Sciatic nerve (tissue), 2 donors: Measurements from ENCODE around the gene KCTD15. TPM values are rescaled to one million over a fixed set of nuclear protein-coding genes. Genes with fewer than 3 reads are reported as not detected.

ENCODE experiments used
- ATAC-seq: fragments of 200-7000 bp; cut with Tn5 transposase; one replicate; pipeline ENCODE4 v1.9.1; 2020; ENCODE audit warnings: mild to moderate bottlenecking, moderate library complexity
- DNase-seq: peaks from one replicate; pipeline ENCODE4 v3.0.0-alpha.2; 2020; ENCODE audit warnings: low spot score
- intact Hi-C: fragments of 100-400 bp; cut with DNase I; formaldehyde crosslinking; loops from one replicate; pipeline ENCODE4 v1.14.2; 2022
- total RNA-seq: library from RNA; stranded (reverse); fragmentation: NEBNext Ultra II Directional; extraction: Animal tissue kit (Norgen Biotek cat#: 25700); gene quantifications from one replicate; pipeline ENCODE4 v1.2.1, GENCODE V29; 2021
- donor health status: DM: no; HTN: no; CAD: no.
- donor health status: DM: no; HTN: no; CAD: no.

KCTD15 gene
- total RNA-seq, 1 donor from 2014 or later = 20.4 TPM

DNA sequence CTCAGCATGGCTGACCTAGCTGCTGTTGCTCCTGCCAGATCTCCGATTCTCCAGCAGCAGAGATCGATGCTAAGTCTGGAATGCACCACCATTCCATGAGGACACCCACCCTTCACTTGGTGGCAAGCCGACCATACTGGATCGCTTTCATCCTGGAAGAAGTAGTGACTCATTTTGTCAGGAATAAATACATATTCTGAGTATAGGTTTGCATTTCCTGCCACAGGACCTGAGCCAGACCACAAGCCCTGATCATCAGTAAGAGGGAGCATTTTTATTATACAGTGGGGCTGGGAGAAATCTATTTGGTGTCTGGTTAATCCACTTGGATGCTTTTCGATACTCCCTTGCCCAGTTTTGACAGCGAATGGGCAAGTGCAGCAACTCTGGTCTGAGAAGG lies 10.9 kb upstream of the KCTD15 start:
- ATAC-seq (no peak), DNase-seq (no peak)
- intact Hi-C loops = no loop called here

- no peak for ATAC-seq
- intact Hi-C loops = no loop called here
- no peak for DNase-seq
Observed at GRCh38 chr19:33788676-33789075, 8.0 kb upstream of the KCTD15 start.

DNA sequence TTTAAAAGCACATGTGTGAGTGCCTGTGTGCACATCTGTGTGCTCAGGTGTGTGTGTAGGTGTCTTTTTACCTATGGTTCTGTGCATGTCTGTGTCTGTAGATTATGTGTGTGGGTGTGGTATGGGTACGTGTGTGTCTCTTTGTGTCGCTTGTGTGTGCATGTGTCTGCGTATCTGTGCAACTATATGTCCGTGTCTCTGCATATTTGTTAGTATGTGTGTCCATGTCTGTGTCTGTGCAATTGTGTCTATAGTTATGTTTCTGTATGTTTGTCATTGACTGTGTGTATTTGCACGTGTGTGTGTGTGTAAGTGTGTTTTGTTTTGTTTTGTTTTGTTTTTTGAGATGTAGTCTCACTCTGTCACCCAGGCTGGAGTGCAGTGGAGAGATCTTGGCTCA lies 7.3 kb upstream of the KCTD15 start:
- ATAC-seq = no peak
- intact Hi-C loops = no loop called here
- no peak for DNase-seq

DNA sequence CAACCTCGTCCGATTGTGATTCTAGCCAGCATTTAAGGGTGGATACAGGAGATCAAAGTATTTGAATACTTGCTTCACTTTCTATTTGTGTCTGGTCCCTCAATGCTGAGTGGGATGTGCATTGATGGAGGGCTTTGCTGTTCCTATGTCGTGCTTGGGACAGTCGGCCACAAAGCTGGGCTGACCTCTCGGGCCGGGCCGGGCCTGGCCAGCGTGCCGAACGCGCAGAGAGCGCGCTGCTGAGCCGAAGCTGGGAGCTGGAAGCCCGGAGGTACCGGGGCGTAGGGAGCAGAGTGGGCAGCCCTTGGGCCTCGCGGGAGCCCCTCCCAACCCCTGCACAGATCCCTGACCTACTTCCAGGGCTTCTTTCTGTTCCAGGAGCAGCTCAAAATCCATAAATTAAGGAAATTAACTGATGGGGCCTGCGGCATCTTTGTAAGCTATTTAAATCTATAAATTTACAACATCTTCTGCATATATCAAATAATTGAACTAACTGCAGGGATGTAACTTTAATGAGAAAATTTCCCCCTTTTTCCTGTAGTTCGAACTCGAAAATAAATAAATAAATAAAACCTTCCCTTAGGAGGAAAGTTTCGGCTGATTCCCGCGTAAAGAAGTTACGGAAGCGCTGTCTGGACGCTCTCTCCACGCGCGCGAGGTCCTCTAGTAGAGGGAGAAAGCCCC lies 1.8 kb upstream of the KCTD15 start:
- DNase-seq (no peak), ATAC-seq (no peak)
- intact Hi-C loops = no loop called here

DNA sequence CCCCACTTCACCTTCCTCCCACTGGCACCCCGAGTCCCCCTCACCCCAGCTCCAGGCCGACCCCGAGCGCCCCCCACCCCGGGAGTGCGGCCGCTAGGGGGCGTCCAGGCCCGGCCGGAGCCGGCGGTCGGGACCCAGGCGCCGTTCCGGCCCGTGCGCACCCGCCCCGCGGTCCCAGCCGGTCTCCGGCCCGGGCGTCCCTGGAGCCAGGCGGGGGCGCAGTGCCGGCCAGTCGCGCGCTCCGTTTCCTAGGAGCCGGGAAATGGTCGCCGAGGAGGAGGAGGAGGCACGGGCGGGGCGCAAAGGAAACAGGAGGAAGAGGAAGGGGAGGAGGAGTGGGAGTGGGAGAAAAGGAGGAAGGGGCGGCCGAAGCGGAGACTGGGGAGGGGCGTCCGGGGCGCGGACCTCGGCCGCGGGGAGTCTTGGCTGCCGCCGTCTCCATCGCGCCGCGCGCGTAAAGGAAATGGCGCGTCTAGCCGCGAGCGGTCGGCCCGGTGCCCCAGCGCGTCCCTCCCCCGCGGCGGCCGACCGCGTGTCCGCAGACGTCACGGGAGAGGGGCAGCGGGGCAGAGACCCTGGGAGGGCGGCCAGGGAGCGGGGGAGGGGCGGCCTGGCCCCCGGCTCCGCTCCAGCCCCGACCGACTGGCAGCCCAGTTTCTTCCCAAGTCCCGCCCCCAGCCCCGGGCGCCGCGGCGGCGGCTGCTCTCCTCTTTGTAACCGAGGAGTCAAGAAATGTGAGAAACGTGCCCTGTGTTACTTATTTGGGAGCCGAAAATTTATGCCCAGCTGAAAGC lies 1.1 kb upstream of the KCTD15 start:
- ATAC-seq = peak; percentile 80
- DNase-seq = peak; percentile 88
- intact Hi-C loops = no loop called here

- ATAC-seq = peak; percentile 43
- no peak for DNase-seq
- intact Hi-C loops = no loop called here
Observed at GRCh38 chr19:33797802-33798671, 1.4 kb downstream of the KCTD15 start.

DNA sequence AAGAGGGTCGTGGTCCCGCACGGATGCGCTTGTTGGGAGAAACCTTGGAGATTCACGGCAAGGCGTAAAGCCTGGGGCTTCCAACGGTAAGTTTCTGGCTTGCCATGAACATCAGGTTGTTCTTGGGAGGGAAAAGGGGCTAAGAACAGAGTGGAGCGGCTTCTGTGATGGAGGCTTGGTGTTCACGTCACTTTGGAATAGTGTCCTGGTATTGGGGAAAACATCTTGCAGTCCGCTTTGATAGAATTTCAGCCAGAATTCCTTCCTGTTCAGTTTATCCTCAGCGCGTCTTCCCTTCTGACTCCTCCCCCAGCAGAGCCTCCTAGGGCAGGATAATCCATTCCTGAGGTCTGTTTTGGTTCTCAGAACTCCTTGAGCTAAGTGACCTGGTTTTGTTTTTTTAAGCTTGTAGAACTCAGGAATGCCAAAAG lies 2.0 kb downstream of the KCTD15 start:
- intact Hi-C loops = no loop called here

GRCh38 chr19:33799476-33799875 lies 2.8 kb downstream of the KCTD15 start:
- no peak for ATAC-seq
- intact Hi-C loops = no loop called here
- DNase-seq = no peak

More for the DNA sequence above, 2.0 kb downstream of the KCTD15 start:
- DNase-seq (no peak), ATAC-seq (peak; percentile 35)

GRCh38 chr19:33800012-33800680 lies 3.5 kb downstream of the KCTD15 start:
- intact Hi-C loops = no loop called here

DNA sequence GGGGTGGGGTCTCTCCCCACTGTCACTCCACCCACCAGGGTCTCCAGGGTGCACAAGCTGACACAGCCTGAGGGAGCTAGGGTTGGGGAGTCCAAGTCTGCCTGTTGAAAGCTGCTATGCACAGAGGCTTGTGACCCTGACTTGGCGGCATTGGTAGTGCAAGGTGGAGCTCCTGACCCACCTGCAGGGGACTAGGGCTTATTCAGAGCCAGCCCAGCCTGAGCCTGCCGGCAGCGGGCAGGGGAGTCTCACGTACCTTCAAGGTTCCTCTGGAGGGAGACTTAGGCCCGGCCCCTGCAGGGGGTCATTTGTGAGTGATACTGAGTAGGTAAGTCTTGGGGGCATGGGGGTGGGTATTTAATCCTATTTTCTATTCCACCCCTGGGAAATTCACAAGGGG lies 4.7 kb downstream of the KCTD15 start:
- DNase-seq = no peak
- no peak for ATAC-seq
- intact Hi-C loops = no loop called here

More at GRCh38 chr19:33800012-33800680, 3.5 kb downstream of the KCTD15 start:
- ATAC-seq (no peak), DNase-seq (no peak)

- intact Hi-C loops = loop anchor here (1.0 kb wide), 1 partner anchor 21 kb away; no protein-coding TSS in a partner anchor
- ATAC-seq = no peak
- DNase-seq = no peak
Observed at GRCh38 chr19:33802001-33802400, 5.3 kb downstream of the KCTD15 start.

DNA sequence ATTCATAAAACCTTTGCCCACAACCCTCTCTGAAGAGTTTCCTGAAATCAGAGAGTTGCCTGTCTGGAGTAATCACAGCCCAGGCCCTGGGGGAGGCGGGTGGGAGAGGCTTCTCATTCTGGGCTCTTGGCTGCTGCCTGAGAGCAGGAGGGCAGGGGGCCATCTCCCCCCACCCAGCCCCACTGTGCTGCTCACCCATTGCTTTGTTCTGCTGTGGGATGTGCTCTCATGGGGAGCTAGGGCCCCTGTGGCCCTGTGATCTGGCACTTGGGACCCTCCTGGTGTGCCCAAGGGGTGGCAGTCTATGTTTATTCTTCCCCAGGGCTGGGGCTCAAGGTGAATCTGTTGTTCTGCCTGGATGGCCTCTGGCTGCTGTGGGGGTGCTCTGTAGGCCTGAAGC lies 6.1 kb downstream of the KCTD15 start:
- intact Hi-C loops = loop anchor here (1.0 kb wide), 1 partner anchor 22 kb away; no protein-coding TSS in a partner anchor
- DNase-seq (no peak), ATAC-seq (no peak)

DNA sequence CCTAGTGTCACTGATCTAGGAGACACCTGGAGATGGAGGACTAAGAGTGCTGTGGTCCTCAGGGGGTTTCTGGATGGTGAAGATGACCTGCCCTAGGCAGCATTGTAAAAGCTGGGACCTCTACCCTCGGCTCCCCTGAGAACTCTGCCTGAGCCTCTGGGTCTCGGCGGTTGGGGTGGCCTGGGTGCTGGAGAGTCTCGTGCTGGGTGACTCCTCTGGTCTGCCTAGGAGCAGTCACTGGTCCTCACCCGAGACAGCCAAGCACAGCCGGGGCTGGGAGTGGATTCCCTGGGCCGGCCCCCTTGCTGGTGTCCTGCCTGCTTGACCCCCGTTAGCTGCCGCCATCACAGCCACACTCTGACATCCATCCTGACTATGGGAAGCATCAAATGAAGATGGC lies 6.7 kb downstream of the KCTD15 start:
- ATAC-seq (no peak), DNase-seq (no peak)
- intact Hi-C loops = no loop called here

- intact Hi-C loops = no loop called here
- DNase-seq = peak; percentile 73
- ATAC-seq = peak; percentile 86
Observed at GRCh38 chr19:33804021-33804799, 7.5 kb downstream of the KCTD15 start.

- DNase-seq (no peak), ATAC-seq (no peak)
- intact Hi-C loops = no loop called here
Observed at GRCh38 chr19:33805313-33805712, 8.6 kb downstream of the KCTD15 start.

- ATAC-seq = no peak
- intact Hi-C loops = no loop called here
Observed at GRCh38 chr19:33805840-33806433, 9.3 kb downstream of the KCTD15 start.

GRCh38 chr19:33806434-33806881 lies 9.8 kb downstream of the KCTD15 start:
- no peak for ATAC-seq
- DNase-seq = no peak
- intact Hi-C loops = no loop called here

More at GRCh38 chr19:33805840-33806433, 9.3 kb downstream of the KCTD15 start:
- DNase-seq = no peak

DNA sequence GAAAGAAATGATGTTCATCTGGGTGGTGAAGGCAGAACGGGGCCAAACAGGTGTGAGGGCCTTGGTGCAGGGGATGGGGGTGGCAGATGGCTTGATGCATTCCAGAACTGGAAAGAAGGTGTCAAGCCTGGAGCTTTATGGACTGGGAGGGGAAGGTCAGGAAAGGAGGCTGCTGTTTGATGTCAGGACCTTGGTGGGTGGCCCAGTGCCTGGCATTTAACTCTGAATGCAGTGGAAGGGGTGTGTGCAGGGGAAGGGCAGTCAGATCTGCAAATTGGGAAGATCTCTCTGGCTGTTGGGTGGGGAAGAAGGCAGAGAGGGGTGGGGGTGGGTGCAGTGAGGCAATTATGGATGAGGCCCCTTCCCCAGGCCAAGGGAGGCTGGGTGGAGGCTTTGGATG lies 11.7 kb downstream of the KCTD15 start:
- DNase-seq = no peak
- intact Hi-C loops = no loop called here
- ATAC-seq = no peak
